ENCODE data around the gene HMG20B.
A peak's percentile ranks its signal among the peaks of the same experiment; 100 is the strongest.

HMG20B gene

DNA sequence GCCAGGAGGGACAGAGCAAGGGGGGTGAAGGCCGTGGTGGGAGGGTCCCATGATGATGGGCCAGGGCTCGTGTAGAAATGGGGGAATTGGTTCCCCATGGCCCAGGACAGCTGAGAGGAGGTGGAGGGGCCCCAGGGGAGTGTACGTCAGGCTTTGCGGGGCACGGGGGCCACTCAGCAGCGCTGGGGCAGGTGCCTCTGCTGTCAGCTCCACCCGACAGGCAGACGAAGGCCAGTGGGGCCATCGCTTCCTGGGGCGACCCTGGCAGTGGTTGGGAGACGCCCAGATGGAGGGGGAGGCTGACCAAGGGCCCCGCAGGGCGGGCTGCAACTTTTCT is 35.7 kb upstream of the HMG20B start:
- no peak for DNase-seq (ENCODE audit: low read depth)

DNA sequence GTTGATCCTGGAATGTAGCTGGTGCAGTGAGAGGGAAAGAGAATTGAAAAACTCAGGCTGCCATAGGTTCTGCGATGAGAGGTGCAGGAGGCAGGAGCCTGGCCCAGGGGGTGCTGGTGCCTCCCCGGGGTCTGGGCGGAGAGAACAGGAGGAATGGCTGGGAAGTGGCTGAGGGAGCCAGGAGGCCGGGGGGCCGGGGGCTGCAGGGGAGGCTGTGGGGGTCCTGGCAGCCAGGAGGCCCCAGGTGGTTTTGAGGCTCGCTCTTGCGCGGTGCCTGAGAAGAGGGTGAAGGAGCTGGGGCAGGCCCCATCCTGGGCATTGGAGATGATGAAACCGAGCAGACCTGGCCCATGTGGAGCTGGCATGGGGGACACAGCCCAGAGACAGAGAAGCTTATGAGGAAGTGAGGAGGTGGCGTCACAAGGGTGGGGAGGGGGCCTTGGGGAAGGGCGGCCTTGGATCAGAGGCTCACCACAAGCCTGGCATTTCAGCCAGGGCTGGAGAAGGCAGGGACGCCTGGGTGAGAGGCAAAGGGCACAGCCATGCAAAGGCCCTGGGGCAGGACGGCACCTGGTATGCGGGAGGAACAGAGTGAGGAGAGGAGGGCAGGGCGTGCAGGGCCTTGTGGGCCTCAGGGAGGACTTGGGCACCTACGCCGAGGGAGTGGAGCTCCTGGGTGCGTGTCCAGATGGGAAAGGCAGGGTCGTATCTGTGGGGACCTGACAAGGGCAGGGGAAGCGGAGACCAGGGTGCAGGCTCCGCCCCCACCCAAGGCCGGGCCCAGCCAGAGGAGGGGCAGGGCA is 35.1 kb upstream of the HMG20B start:
- no peak for DNase-seq (ENCODE audit: low read depth)

DNA sequence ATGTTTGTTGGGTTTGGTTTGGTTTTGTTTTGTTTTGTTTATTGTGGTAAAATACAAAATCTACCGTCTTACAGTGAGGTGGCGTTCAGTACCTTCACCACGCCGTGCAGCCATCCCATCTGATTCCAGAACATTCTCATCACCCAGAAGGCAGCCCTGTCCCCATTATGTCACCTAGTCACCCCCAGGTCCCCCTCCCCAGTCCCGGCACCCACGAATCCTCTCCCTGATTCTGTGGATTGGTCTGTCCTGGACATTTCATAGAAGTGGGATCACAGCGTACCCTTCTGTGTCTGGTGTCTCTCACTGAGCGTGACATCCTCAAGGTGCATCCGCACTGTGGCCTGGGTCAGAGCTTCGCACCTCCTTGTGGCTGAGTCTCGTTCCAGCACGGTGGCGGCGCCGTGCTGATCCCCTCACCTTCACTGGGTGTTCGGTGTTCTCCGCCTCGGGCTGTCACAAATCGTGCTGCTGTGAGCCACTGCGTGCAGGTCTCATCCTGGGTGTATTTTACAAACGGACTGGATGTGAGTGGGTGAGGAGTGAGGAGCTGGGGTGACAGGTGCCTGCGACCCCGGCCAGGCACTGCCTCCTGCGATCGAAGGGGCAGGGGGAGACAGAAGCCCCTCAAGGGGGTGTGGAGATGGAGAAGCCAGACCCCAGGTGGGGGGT is 34.4 kb upstream of the HMG20B start:
- no peak for DNase-seq (ENCODE audit: low read depth)

DNA sequence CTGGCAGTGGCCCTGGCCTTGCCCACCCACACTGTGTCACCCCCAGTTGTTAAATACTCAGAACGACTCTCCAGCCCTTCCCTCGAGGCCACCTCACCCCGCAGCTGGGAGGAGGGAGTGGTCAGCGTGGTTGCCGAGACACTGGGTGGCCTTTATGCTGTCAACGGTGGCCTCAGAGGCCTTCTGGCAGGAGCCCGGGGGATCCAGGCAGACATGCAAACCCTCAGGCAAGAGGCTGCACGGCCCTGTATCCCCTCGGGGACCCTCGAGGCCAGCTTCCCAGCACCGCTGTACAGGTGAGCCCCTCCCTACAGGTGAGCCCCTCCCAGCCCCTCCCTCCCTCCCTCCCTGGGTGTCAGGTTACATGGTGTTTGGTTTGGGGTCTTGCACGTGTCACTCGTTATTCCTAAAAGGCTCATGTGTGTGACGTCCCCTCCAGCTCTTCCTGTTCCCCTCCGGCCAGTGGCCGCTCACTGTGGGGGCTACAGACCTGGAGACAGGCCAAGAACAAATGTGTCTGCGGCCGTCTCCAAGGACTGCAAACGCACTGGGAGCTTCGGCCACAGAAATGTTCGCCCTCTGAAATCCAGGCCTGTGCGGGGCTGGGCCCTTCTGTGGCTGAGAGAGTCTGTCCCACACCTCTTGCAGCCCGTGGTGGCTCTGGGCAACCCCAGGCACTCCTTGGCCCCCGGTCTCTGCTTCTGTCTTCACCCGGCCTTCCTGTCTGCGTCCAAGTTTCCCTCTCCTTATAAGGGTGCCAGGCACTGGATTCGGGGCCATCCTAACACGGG is 33.6 kb upstream of the HMG20B start, which contains the start of gene TEKTIP1:
Gene TEKTIP1, plus strand, starts transcription at position 210 of the 791 bp plus-strand sequence. Its CDS starts 4 bp downstream, at position 214.
- no peak for DNase-seq (ENCODE audit: low read depth)

DNA sequence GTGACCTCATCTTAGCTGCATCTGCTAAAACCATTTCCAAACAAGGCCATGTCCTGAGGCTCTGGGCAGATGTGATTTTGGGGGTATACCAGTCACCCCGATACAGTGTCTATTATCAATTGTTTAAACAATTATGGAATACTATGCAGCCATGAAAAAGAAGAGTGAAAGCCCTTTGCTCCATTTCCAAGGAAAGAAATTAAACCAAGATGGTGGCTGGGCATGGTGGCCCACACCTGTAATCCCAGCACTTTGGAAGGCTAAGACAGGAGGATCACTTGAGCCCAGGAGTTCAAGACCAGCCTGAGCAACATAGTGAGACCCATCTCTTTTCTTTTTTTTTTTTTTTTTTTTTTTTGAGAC is 33.0 kb upstream of the HMG20B start:
- no peak for DNase-seq (ENCODE audit: low read depth)

- no peak for DNase-seq (ENCODE audit: low read depth)
Observed at GRCh38 chr19:3543150-3544057, 29.3 kb upstream of the HMG20B start.

- no peak for DNase-seq (ENCODE audit: low read depth)
Observed at GRCh38 chr19:3544058-3544376, 28.7 kb upstream of the HMG20B start.

DNA sequence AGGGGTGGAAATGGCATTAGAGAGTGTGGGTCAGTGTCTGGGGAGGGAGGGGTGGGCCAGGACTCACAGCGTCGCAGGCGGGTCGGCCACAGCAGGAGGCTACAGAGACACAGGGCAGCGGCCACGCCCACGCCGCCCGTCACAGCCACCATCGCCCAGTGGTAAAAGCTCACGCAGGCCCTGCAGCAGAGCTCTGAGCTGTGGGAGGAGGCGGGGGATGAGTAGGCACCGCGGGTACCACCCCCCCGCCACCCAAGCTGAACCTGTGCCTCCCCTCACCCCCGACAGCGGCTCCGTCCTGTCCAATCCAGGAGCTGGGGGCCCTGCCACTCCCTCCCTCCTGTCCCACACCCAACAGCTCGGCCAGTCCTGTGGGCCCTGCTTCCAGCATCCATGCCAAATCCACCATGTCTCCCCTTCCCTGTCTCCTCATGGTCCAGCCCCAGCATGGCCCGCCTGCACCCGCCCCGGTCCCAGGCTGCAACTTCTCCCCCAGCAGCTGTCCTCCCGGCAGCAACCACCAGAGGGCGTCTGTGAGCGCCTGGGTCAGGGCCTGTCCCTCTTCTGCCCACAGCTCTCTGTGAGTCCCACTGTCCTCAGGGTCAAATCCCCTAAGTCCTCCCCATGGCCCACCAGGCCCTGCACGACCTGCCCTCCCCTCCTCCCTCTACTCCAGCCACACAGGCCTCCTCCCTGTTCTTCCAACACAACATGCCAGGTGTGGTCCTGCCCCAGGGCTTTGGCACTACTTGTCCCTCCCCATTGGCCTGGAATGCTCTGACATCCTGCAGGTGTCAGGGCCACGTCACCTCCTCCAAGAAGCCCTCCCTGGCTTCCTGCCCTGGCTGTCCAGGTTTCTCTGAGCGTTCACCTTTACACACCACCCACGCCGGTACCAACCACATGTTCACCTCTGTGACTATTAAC is 27.7 kb upstream of the HMG20B start:
- peak; percentile 69 for DNase-seq (ENCODE audit: low read depth)

GRCh38 chr19:3545669-3546034 is 27.1 kb upstream of the HMG20B start:
- no peak for DNase-seq (ENCODE audit: low read depth)

DNA sequence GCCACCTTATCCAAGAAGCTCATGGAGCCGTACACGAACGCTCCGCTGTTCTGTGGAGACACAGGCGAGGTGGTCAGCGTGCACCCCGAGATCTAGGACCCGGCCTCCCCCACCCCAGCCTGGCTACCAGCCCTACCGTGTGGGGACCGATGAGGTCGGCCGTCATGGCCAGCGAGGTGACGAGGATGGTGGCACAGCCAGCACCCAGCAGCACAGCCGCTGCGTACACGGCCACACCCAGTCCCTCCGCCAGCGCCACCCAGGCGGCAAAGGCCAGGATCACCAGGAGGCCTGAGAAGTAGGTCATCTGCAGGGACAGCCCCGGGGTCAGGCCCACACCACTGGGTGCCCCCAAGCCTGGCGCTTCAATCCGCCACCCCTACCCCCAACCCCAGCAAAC is 26.6 kb upstream of the HMG20B start:
- DNase-seq (ENCODE audit: low read depth) = no peak

GRCh38 chr19:3547301-3547731 is 25.4 kb upstream of the HMG20B start:
- no peak for DNase-seq (ENCODE audit: low read depth)

DNA sequence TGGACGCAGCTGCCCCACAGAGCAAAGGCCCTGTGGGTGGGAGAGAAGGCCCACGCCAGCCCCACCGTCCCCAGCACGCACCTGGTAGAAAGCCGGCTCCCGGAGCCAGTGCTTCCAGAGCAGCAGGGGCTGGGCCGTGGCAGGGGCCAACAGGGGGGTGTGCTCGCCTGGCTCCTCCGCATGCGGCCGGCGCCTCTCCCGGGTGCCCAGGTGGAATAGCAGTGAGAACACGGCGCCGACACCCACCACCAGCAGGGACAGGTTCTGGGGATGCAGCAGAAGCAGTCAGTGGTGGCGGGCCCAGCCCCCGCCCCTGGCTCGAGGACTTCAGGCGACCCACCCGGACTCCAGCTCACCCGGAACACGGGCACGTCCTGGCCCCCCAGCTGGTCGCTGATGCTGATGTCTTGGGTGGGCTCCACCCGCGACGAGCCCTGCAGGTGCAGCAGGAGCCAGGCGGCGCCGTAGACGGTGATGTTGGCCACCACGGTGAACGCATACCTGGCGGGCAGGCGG is 24.9 kb upstream of the HMG20B start:
- no peak for DNase-seq (ENCODE audit: low read depth)

DNA sequence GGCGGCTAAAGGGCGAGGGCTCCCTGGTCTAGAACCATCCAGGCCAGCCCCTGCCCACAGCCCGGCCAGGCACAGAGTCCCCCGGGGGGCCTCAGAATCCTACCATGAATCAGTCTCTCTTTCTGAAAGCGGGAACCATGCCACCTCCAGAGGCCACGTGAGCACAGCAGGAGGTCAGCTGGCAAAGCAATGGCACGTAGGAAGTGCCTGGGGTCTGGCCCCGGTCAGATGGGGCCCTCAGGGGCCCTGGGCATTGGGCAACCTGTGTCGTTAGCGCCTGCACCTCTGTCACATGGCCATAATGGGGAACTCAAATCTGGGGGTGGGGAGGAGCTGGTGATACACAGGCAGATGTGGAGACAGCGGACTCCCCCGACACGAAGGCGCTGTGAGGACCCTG is 24.1 kb upstream of the HMG20B start:
- no peak for DNase-seq (ENCODE audit: low read depth)

DNA sequence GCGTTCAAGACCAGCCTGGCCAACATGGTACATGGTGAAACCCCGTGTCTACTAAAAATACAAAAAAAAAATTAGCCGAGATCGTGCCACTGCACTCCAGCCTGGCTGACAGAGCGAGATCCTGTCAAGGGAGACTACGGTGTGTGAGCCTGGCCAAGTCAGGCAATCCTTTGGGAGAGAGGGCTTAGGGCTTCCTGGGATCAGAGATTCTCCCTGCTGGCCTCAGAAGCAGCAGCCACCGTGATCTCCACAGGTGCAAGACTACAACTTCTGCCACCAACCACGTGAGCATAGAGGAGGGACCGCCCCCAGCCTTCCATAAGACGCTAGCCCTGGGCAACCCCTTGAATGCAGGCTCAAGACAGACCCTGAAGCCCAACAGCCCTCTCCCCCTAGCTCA is 22.9 kb upstream of the HMG20B start:
- no peak for DNase-seq (ENCODE audit: low read depth)

GRCh38 chr19:3550947-3551791 is 21.6 kb upstream of the HMG20B start:
- DNase-seq (ENCODE audit: low read depth) = no peak

DNA sequence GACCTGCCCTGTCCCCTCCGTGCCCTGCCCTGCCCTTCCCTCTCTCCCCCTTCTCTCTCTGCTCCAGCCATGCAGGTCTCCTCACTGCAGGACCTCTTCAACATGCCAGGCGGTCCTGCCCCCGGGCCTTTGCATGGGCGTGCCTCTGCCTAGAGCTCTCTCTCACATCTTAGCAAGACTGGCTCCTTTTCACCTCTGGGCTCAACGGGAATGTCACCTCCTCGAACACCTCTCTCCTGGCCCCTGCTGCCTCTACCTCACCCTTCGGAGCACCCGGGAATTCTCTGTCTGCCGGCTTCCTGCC is 21.0 kb upstream of the HMG20B start:
- DNase-seq (ENCODE audit: low read depth) = no peak

DNA sequence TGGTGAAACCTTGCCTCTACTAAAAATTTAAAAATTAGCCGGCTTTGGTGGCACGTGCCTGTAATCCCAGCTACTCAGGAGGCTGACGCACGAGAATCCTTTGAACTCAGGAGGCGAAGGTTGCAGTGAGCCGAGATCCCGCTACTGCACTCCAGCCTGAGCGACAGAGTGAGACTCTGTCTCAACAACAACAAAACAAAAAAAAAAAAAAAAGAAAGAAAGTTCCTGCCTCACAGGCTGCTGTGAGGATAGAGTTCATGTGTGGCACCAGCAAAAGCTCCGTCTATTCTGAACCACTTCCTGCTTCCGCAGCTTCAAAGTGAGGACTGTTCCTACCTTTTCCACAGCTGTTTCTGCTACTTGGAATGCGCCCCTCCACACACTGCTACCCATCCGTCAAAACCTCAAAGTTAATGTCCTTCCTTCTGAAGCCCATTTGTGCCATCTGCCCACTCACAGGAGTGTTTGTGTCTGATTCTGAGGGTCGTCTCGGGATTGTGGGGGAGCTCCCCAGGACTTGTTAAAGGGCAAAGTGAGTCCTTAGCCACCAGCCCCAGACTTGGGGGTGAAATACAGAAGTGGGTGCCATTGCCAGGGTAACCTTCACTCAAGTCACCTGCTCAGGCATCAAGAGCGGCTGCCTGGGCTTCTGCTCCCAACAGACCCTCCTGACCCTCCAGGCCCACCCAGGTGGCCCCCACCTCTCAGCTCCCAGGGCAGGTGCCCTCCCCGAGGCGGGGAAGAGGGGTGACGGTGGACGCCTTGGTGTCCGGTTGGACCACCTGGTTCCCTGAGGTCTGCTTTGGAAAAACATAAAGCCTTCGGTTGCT is 18.3 kb upstream of the HMG20B start:
- no peak for DNase-seq (ENCODE audit: low read depth)

DNA sequence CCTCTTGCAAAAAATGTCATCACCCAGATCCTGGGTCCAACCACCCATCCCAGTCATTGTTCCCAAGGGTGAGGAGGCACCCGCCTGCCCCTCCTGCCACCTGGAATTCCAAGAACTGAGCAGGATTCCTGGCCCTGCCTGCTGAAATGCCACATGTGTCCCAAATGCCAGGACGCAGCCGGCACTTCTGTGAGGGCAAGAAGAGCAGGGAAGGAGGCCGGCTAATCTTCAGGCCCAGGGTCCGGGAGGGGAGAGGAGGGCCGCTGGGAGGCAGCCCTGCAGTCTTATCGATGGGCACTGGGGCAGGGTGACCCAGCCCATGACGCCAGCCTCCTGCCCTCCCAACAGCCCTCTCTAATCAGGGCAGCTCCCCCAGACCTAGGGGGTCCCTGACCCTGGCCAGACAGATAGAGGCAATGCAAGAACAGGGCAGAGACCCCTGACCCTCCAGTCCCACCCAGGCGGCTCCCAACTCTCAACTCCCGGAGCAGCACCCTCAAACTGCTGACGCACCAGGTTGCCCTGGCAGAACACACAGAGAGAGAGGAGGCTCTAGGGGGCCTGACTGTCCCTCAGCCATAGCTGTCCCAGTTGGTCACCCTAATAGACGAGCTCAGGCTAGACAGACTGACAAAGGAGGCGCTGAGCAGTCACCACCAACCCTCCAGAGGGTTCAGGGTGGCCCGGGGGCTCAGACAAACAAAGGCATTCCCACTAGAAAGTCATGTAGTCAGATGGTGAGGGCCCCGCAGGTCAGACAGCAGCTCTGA is 16.9 kb upstream of the HMG20B start:
- DNase-seq (ENCODE audit: low read depth) = no peak
